ENCODE measurements around the gene ATXN10.

- TF ChIP-seq CTCF (IDR thresholded peaks at IDR 0.05) (no peak), EP300 (IDR thresholded peaks at IDR 0.05) (no peak), POLR2A (IDR thresholded peaks at IDR 0.05) (no peak), POLR2AphosphoS5 (IDR thresholded peaks at IDR 0.05) (no peak)
These were observed 46.8 kb downstream of the ATXN10 start for GRCh38 chr22:45718391-45718790.
